H1 (cell line): ENCODE results near the gene PKP1. TPM values are rescaled to one million over a fixed set of nuclear protein-coding genes. Genes with fewer than 3 reads are reported as not detected.

Experiments
- CTCF ChIA-PET: fragments of 300-600 bp; sonication (Branson Sonifier 250); formaldehyde crosslinking; loops from one replicate; lab custom pipeline; 2021; ENCODE audit not compliant: partially characterized antibody; lab: Charles Lee
- POLR2A ChIA-PET: fragments of 300-600 bp; sonication (Branson Sonifier 250); formaldehyde crosslinking; loops from one replicate; lab custom pipeline; 2021; ENCODE audit warnings: inconsistent platforms; ENCODE audit not compliant: partially characterized antibody; lab: Charles Lee
- DNase-seq, 2 experiments: peaks; one replicate each; pipeline versions ENCODE4 v3.0.0 to v3.0.0-alpha.2; 2010 to 2022; ENCODE audit warnings: low spot score in 2 of 2, low read depth in 1 of 2, mixed read lengths in 1 of 2
- FAIRE-seq: peaks from 2 replicates; lab custom pipeline; 2011; peaks lifted over from hg19 to GRCh38; lab: Jason Lieb, UNC
- H2AFZ ChIP-seq: 2 replicates; pipeline ENCODE4 v1.8.1; 2012; ENCODE audit warnings: low read length, inconsistent platforms
- H2AK5ac ChIP-seq: 2 replicates; pipeline ENCODE4 v1.6.1; 2013; ENCODE audit warnings: low read depth, low read length
- H2BK120ac ChIP-seq: replicated peaks from 2 replicates; pipeline ENCODE3; 2013; ENCODE audit warnings: low read depth, low read length, inconsistent platforms
- H2BK12ac ChIP-seq: 2 replicates; pipeline ENCODE4 v1.6.1; 2013; ENCODE audit warnings: low read depth, low read length
- H2BK15ac ChIP-seq: 2 replicates; pipeline ENCODE4 v1.6.1; 2013; ENCODE audit warnings: low read length
- H2BK20ac ChIP-seq: 2 replicates; pipeline ENCODE4 v1.6.1; 2013; ENCODE audit warnings: low read length
- H2BK5ac ChIP-seq: 2 replicates; pipeline ENCODE4 v1.6.1; 2013; ENCODE audit warnings: low read depth, low read length
- H3K14ac ChIP-seq: 2 replicates; pipeline ENCODE4 v1.6.1; 2013; ENCODE audit warnings: inconsistent platforms; ENCODE audit not compliant: insufficient read length
- H3K18ac ChIP-seq: 2 replicates; pipeline ENCODE4 v1.6.1; 2013; ENCODE audit warnings: low read length; ENCODE audit errors: extremely low read depth
- H3K23ac ChIP-seq: 2 replicates; pipeline ENCODE4 v1.6.1; 2013; ENCODE audit warnings: inconsistent platforms; ENCODE audit not compliant: insufficient read length
- H3K23me2 ChIP-seq: 2 replicates; pipeline ENCODE4 v1.6.1; 2013; ENCODE audit warnings: low read depth, low read length
- H3K27ac ChIP-seq: 2 replicates; pipeline ENCODE4 v1.6.1; 2011; ENCODE audit warnings: low read depth, low read length, inconsistent platforms
- H3K27me3 ChIP-seq, 4 experiments: replicated peaks in 1 of 4; 1 replicate in 1 of 4; 2 replicates in 3 of 4; pipeline versions ENCODE4 v1.6.1 to v1.8.1; 2011 to 2013; ENCODE audit warnings: low read length in 3 of 4, mild to moderate bottlenecking in 3 of 4, inconsistent platforms in 2 of 4, mixed read lengths in 2 of 4, moderate library complexity in 1 of 4; ENCODE audit not compliant: control insufficient read depth in 3 of 4, insufficient read depth in 3 of 4; ENCODE audit errors: extremely low read depth in 1 of 4
- H3K36me3 ChIP-seq, 4 experiments: 2 replicates each; pipeline versions ENCODE4 v1.6.1 to v1.8.1; 2011 to 2013; ENCODE audit warnings: mild to moderate bottlenecking in 4 of 4, low read length in 3 of 4, moderate library complexity in 2 of 4, control low read depth in 1 of 4, inconsistent platforms in 1 of 4; ENCODE audit not compliant: insufficient read depth in 4 of 4, control insufficient read depth in 2 of 4
- H3K4ac ChIP-seq: replicated peaks from 2 replicates; pipeline ENCODE3; 2013; ENCODE audit warnings: low read length, low read depth, mixed read lengths, inconsistent platforms; ENCODE audit not compliant: insufficient read length
- H3K4me1 ChIP-seq, 4 experiments: replicated peaks in 1 of 4; 1 replicate in 1 of 4; 2 replicates in 3 of 4; pipeline versions ENCODE4 v1.6.1 to v1.8.1; 2011 to 2013; ENCODE audit warnings: low read length in 3 of 4, inconsistent platforms in 2 of 4, mixed read lengths in 1 of 4; ENCODE audit not compliant: insufficient read depth in 4 of 4, control insufficient read depth in 3 of 4
- H3K4me2 ChIP-seq, 2 experiments: 2 replicates each; pipeline versions ENCODE4 v1.6.1 to v1.8.1; 2011 to 2013; ENCODE audit warnings: low read depth in 2 of 2, low read length in 2 of 2, control low read depth in 1 of 2, inconsistent platforms in 1 of 2, mild to moderate bottlenecking in 1 of 2; ENCODE audit not compliant: insufficient read depth in 1 of 2
- H3K4me3 ChIP-seq, 4 experiments: fragments of 200-600, 300-600 bp in 1 of 4; sonication (generic), shearing (Covaris generic), sonication (Bioruptor Twin) in 1 of 4; 2 replicates each; pipeline versions ENCODE4 v1.5.1 to v1.8.1; 2011 to 2016; ENCODE audit warnings: low read length in 4 of 4, low read depth in 3 of 4, control low read depth in 2 of 4, inconsistent platforms in 2 of 4, mild to moderate bottlenecking in 2 of 4, mixed read lengths in 1 of 4, moderate library complexity in 1 of 4; ENCODE audit not compliant: insufficient read depth in 2 of 4; ENCODE audit errors: extremely low read depth in 1 of 4
- H3K56ac ChIP-seq: replicated peaks from 2 replicates; pipeline ENCODE3; 2013; ENCODE audit warnings: low read depth, mild to moderate bottlenecking, mixed read lengths, low read length, inconsistent platforms; ENCODE audit not compliant: insufficient read length
- H3K79me1 ChIP-seq: 2 replicates; pipeline ENCODE4 v1.6.1; 2013; ENCODE audit warnings: low read depth, low read length, control low read depth
- H3K79me2 ChIP-seq, 2 experiments: 2 replicates each; pipeline versions ENCODE4 v1.6.1 to v1.8.1; 2012 to 2013; ENCODE audit warnings: low read length in 2 of 2, mild to moderate bottlenecking in 2 of 2, inconsistent platforms in 1 of 2; ENCODE audit not compliant: insufficient read depth in 2 of 2, control insufficient read depth in 1 of 2
- H3K9ac ChIP-seq, 4 experiments: replicated peaks in 1 of 4; 1 replicate in 1 of 4; 2 replicates in 3 of 4; pipeline versions ENCODE4 v1.6.1 to v1.8.1; 2011 to 2013; ENCODE audit warnings: low read depth in 3 of 4, low read length in 3 of 4, control low read depth in 2 of 4, mild to moderate bottlenecking in 2 of 4, moderate library complexity in 2 of 4, inconsistent platforms in 1 of 4; ENCODE audit errors: extremely low read depth in 1 of 4
- H3K9me3 ChIP-seq, 2 experiments: 2 replicates each; pipeline versions ENCODE4 v1.6.1 to v1.8.1; 2012 to 2013; ENCODE audit warnings: mild to moderate bottlenecking in 2 of 2, moderate library complexity in 2 of 2, control low read depth in 1 of 2, inconsistent platforms in 1 of 2, low read depth in 1 of 2, low read length in 1 of 2, mixed read lengths in 1 of 2; ENCODE audit not compliant: insufficient read depth in 2 of 2
- H4K20me1 ChIP-seq, 2 experiments: replicated peaks in 1 of 2; 2 replicates each; pipeline versions ENCODE3 to v1.8.1; 2011 to 2013; ENCODE audit warnings: inconsistent platforms in 2 of 2, low read length in 2 of 2, mild to moderate bottlenecking in 1 of 2; ENCODE audit not compliant: insufficient read depth in 2 of 2, control insufficient read depth in 1 of 2
- H4K5ac ChIP-seq: 2 replicates; pipeline ENCODE4 v1.6.1; 2013; ENCODE audit warnings: low read length, low read depth, mixed read lengths, inconsistent platforms; ENCODE audit not compliant: insufficient read length
- H4K8ac ChIP-seq: 2 replicates; pipeline ENCODE4 v1.8.0; 2013; ENCODE audit warnings: mild to moderate bottlenecking, moderate library complexity, low read length, inconsistent platforms; ENCODE audit not compliant: insufficient read depth; ENCODE audit errors: extremely low read depth
- H4K91ac ChIP-seq: replicated peaks from 2 replicates; pipeline ENCODE3; 2013; ENCODE audit warnings: low read length, mixed read lengths, inconsistent platforms; ENCODE audit not compliant: insufficient read length
- BACH1 ChIP-seq: IDR thresholded peaks from 2 replicates; pipeline ENCODE4 v1.6.1; 2012; ENCODE audit warnings: low read length, improper control_type of control experiment
- CTBP2 ChIP-seq: IDR thresholded peaks from 2 replicates; pipeline ENCODE4 v1.7.0; 2011; ENCODE audit warnings: borderline replicate concordance, mild to moderate bottlenecking, moderate library complexity, mixed read lengths, low read length; ENCODE audit not compliant: insufficient read depth, insufficient read length
- HDAC2 ChIP-seq, 2 experiments: fragments of 300-600 bp in 1 of 2; sonication (generic) in 1 of 2; IDR thresholded peaks; 2 replicates each; pipeline ENCODE4 v1.6.1; 2011 to 2012; ENCODE audit warnings: low read depth in 2 of 2, low read length in 2 of 2, mild to moderate bottlenecking in 2 of 2, moderate library complexity in 2 of 2, borderline replicate concordance in 1 of 2, inconsistent platforms in 1 of 2
- JUND ChIP-seq: IDR thresholded peaks from 2 replicates; pipeline ENCODE4 v1.6.1; 2011; ENCODE audit warnings: mild to moderate bottlenecking, improper control_type of control experiment, low read length
- KDM1A ChIP-seq: fragments of 200-600, 300-600 bp; sonication (generic); IDR thresholded peaks from 2 replicates; pipeline ENCODE4 v1.7.1; 2016; ENCODE audit warnings: mild to moderate bottlenecking, low read length, borderline replicate concordance
- SP2 ChIP-seq: IDR thresholded peaks from 2 replicates; pipeline ENCODE4 v1.6.1; 2012; ENCODE audit warnings: mild to moderate bottlenecking, low read length, inconsistent platforms
- WGBS, 2 experiments: shearing (Covaris generic) in 1 of 2; methylation state at CpG; one replicate each; pipeline versions ENCODE4 v1.1.6 to v1.1.7; 2013 to 2015; ENCODE audit warnings: low lambda C conversion rate in 2 of 2, mixed read lengths in 2 of 2, inconsistent platforms in 1 of 2, low coverage in 1 of 2, missing lambda C conversion rate in 1 of 2; ENCODE audit not compliant: insufficient replicate concordance in 2 of 2, insufficient coverage in 1 of 2, insufficient read length in 1 of 2; ENCODE audit errors: extremely low coverage in 1 of 2, missing lambda C conversion rate in 1 of 2; 5-methylcytosine and 5-hydroxymethylcytosine counted together
- polyA plus RNA-seq, 7 experiments: library from polyadenylated mRNA; depleted of rRNA in 3 of 7; stranded (reverse) in 5 of 7; unstranded in 2 of 7; fragments of >200 nt in 5 of 7; fragments of 200-250 nt in 2 of 7; gene quantifications; 1 replicate in 5 of 7; 2 replicates in 1 of 7; 4 replicates in 1 of 7; pipeline versions ENCODE4 v1.2.1 to v1.2.3, GENCODE V29; 2011 to 2013; ENCODE audit warnings: missing spikeins in 2 of 7, mixed read lengths in 2 of 7
- total RNA-seq: library from RNA; stranded (reverse); fragmentation: NEBNext Ultra II Directional; extraction: Animal tissue kit (Norgen Biotek cat#: 25700); gene quantifications from 2 replicates; pipeline ENCODE4 v1.2.1, GENCODE V29; 2021

PKP1 gene
- total and polyA plus RNA-seq, 2 of the 8 experiments (the other 6 are each of a cell fraction or from before 2014, with no cell fraction given): 0.21 to 0.95 TPM

GRCh38 chr1:201279313-201279712, 4.0 kb upstream of the PKP1 start:
- CTCF ChIA-PET: interaction anchor here (1.2 to 1.9 kb wide), 5 partner anchors 11 to 185 kb away, joined by 3 to 9 read pairs (median 4); no protein-coding TSS in a partner anchor
- H2AFZ ChIP-seq: no peak overlapping the region

More at GRCh38 chr1:201279313-201279712, 4.0 kb upstream of the PKP1 start:
- no peaks in the 10 kb centered on the region; a peak in 1 of 4 replicates for H3K9me3 ChIP-seq
- H4K91ac ChIP-seq: no peak overlapping the region
- no peak overlapping the region for H3K56ac ChIP-seq
- H3K79me1 ChIP-seq: no peaks in the 10 kb centered on the region
- peaks cover 0 to 9% (median 9%) of the 10 kb centered on the region in 4 experiments; a peak in 5 of 7 replicates for H3K4me1 ChIP-seq
- H3K4ac ChIP-seq: no peak overlapping the region
- no peak overlapping the region for H4K5ac ChIP-seq
- no peak overlapping the region for H2BK5ac ChIP-seq
- H3K23me2 ChIP-seq: peaks cover 8% of the 10 kb centered on the region; the same call in 1 of the 2 replicates
- no peaks in the 10 kb centered on the region for H4K20me1 ChIP-seq
- no peak overlapping the region for H2BK20ac ChIP-seq
- no peak overlapping the region for H2BK12ac ChIP-seq
- H2BK120ac ChIP-seq: no peak overlapping the region
- POLR2A ChIA-PET: interaction anchor here (1.2 kb wide), 1 partner anchor 11 kb away, joined by 5 read pairs; no protein-coding TSS in a partner anchor
- H3K4me3 ChIP-seq: no peak overlapping the region
- TF ChIP-seq KDM1A (no peak), HDAC2 (IDR thresholded peaks at IDR 0.05; ENCODE audit: borderline replicate concordance in 1 of 2, low read depth in 2 of 2, low read length in 2 of 2) (no peak), CTBP2 (no peak), BACH1 (no peak), SP2 (no peak), JUND (no peak)
- TF ChIP-seq, all 59 proteins: peak for 0
- no peak overlapping the region for H2AK5ac ChIP-seq
- no peak overlapping the region for H3K27ac ChIP-seq
- DNase-seq (no peak), FAIRE-seq (no peak)
- H3K4me2 ChIP-seq: no peak overlapping the region
- no peak overlapping the region for H4K8ac ChIP-seq
- H3K79me2 ChIP-seq: no peaks in the 10 kb centered on the region
- H3K27me3 ChIP-seq: peaks cover 15 to 27% (median 25%) of the 10 kb centered on the region in 4 experiments
- no peak overlapping the region for H2BK15ac ChIP-seq
- no peaks in the 10 kb centered on the region for H3K36me3 ChIP-seq
- WGBS, 2 experiments: 88% methylated on average over 8 of the region's 8 CpGs; no CpG with 5 or more reads in 1 of the 2 experiments
- no peak overlapping the region for H3K14ac ChIP-seq
- H3K18ac ChIP-seq: no peak overlapping the region
- H3K23ac ChIP-seq: no peak overlapping the region
- H3K9ac ChIP-seq: no peak overlapping the region
